NAMALWA (cell line): ENCODE data around the gene BCKDK.

ENCODE experiments used
- DNase-seq: peaks from one replicate; pipeline ENCODE4 v3.0.0-alpha.2; 2015; ENCODE audit warnings: low spot score

BCKDK gene

GRCh38 chr16:31108035-31108793, at the start of gene BCKDK:
Gene BCKDK, plus strand, starts transcription at chr16:31108386. Its CDS starts 838 bp downstream, at chr16:31109224.
- DNase-seq: peak; percentile 80

- DNase-seq: no peak
Observed at GRCh38 chr16:31061126-31061812, 46.9 kb upstream of the BCKDK start.

- DNase-seq: no peak
Observed at GRCh38 chr16:31061813-31062440, 46.3 kb upstream of the BCKDK start.

GRCh38 chr16:31063495-31063842, 44.7 kb upstream of the BCKDK start:
- no peak for DNase-seq

- DNase-seq: no peak
Observed at GRCh38 chr16:31063843-31064611, 44.2 kb upstream of the BCKDK start.

- DNase-seq: no peak
Observed at GRCh38 chr16:31064882-31065461, 43.2 kb upstream of the BCKDK start.

- DNase-seq: no peak
Observed at GRCh38 chr16:31067342-31067741, 40.8 kb upstream of the BCKDK start.

- DNase-seq: no peak
Observed at GRCh38 chr16:31071861-31072260, 36.3 kb upstream of the BCKDK start.

- peak; percentile 61 for DNase-seq
Observed at GRCh38 chr16:31072540-31073141, 35.5 kb upstream of the BCKDK start.

GRCh38 chr16:31073142-31073969, 34.8 kb upstream of the BCKDK start:
- DNase-seq: peak; percentile 85

GRCh38 chr16:31073970-31074813, 34.0 kb upstream of the BCKDK start, which contains the start of the genes ZNF646 and ZNF668:
Gene ZNF646, plus strand, starts transcription at chr16:31074422. Its CDS starts 1,903 bp downstream, at chr16:31076325.
Gene ZNF668, minus strand, starts transcription at chr16:31074240. Its CDS starts 9,781 bp downstream, at chr16:31064459.
- peak; percentile 99 for DNase-seq

GRCh38 chr16:31074814-31075183, 33.4 kb upstream of the BCKDK start:
- DNase-seq: no peak

- no peak for DNase-seq
Observed at GRCh38 chr16:31076319-31076718, 31.9 kb upstream of the BCKDK start.

GRCh38 chr16:31077024-31077423, 31.2 kb upstream of the BCKDK start:
- DNase-seq: no peak

- DNase-seq: no peak
Observed at GRCh38 chr16:31077592-31078396, 30.4 kb upstream of the BCKDK start.

GRCh38 chr16:31078597-31079341, 29.4 kb upstream of the BCKDK start:
- DNase-seq: no peak

GRCh38 chr16:31079342-31079944, 28.7 kb upstream of the BCKDK start:
- DNase-seq: no peak
